ENCODE data around the gene LMOD2. TPM values are rescaled to one million over a fixed set of nuclear protein-coding genes. Genes with fewer than 3 reads are reported as not detected.

The LMOD2 gene
- total RNA-seq, 3 donors from 2014 or later, result not detected

GRCh38 chr7:123665896-123666295 is 10.2 kb downstream of the LMOD2 start:
- H3K27me3 ChIP-seq, result no peaks in the 10 kb centered on the region
- TF ChIP-seq POLR2AphosphoS5 (IDR thresholded peaks at IDR 0.05) (no peak), POLR2A (IDR thresholded peaks at IDR 0.05) (no peak), CTCF (IDR thresholded peaks at IDR 0.05) (no peak)
- no peaks in the 10 kb centered on the region for H3K9me3 ChIP-seq
- DNase-seq (ENCODE audit: low spot score in 2 of 2), result no peak
- H3K27ac ChIP-seq, result no peak overlapping the region
- H3K36me3 ChIP-seq, result no peaks in the 10 kb centered on the region
- no peak overlapping the region for H3K4me3 ChIP-seq
- H3K4me1 ChIP-seq, result no peaks in the 10 kb centered on the region
- intact Hi-C loops (cut with DNase I; ENCODE audit: low total_unique reads), result no loop called here

- no peak overlapping the region for H3K4me3 ChIP-seq
- H3K27ac ChIP-seq, result no peak overlapping the region
- no peaks in the 10 kb centered on the region for H3K27me3 ChIP-seq
- intact Hi-C loops (cut with DNase I; ENCODE audit: low total_unique reads), result no loop called here
- H3K4me1 ChIP-seq, result no peaks in the 10 kb centered on the region
- no peaks in the 10 kb centered on the region for H3K36me3 ChIP-seq
- H3K9me3 ChIP-seq, result no peaks in the 10 kb centered on the region
- TF ChIP-seq POLR2AphosphoS5 (IDR thresholded peaks at IDR 0.05), result no peak
- TF ChIP-seq POLR2A (IDR thresholded peaks at IDR 0.05), result no peak
- TF ChIP-seq CTCF (IDR thresholded peaks at IDR 0.05), result no peak
- no peak for DNase-seq (ENCODE audit: low spot score in 2 of 2)
Measured at GRCh38 chr7:123666492-123666891, 10.8 kb downstream of the LMOD2 start.

- no peaks in the 10 kb centered on the region for H3K36me3 ChIP-seq
- no peaks in the 10 kb centered on the region for H3K9me3 ChIP-seq
- TF ChIP-seq POLR2AphosphoS5 (IDR thresholded peaks at IDR 0.05) (no peak), CTCF (IDR thresholded peaks at IDR 0.05) (no peak), POLR2A (IDR thresholded peaks at IDR 0.05) (no peak)
- intact Hi-C loops (cut with DNase I; ENCODE audit: low total_unique reads), result no loop called here
- no peak overlapping the region for H3K4me3 ChIP-seq
- H3K27me3 ChIP-seq, result no peaks in the 10 kb centered on the region
- no peaks in the 10 kb centered on the region for H3K4me1 ChIP-seq
- no peak overlapping the region for H3K27ac ChIP-seq
- no peak for DNase-seq (ENCODE audit: low spot score in 2 of 2)
Measured at GRCh38 chr7:123669485-123669884, 13.8 kb downstream of the LMOD2 start.

DNA sequence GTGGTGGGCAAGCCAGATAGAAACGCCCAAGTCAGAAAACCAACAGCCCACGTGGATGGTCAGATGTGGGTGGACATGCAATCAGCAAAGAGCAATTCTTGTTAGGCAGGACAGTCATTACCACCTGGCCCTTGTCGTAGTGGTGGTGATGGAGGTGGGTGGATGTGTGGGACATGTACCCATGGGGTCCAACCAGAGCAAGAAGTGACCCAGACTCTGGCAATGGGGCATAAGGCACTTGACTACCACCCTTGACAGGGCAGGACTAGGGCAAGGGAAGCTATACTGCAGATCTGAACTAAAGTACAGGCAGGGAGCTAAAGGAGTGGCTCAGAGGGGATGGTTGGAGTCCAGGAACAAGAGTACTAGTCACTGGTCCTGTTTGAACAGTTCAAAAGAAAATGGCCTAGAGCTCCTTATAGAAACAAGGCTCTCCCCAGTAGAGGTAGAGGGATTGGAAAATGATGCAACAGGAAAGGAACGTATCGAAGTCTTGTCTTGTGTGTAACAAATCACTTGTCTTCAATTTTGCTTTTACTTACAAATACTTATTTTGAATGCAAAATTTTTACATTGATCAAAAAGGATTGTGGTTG is 17.6 kb downstream of the LMOD2 start:
- no peaks in the 10 kb centered on the region for H3K9me3 ChIP-seq
- no peak for DNase-seq (ENCODE audit: low spot score in 2 of 2)
- H3K27ac ChIP-seq, result no peak overlapping the region
- no peaks in the 10 kb centered on the region for H3K4me1 ChIP-seq
- no peak overlapping the region for H3K4me3 ChIP-seq
- intact Hi-C loops (cut with DNase I; ENCODE audit: low total_unique reads), result no loop called here
- no peaks in the 10 kb centered on the region for H3K36me3 ChIP-seq
- no peaks in the 10 kb centered on the region for H3K27me3 ChIP-seq
- no peak for TF ChIP-seq CTCF (IDR thresholded peaks at IDR 0.05)
- TF ChIP-seq POLR2AphosphoS5 (IDR thresholded peaks at IDR 0.05), result no peak
- no peak for TF ChIP-seq POLR2A (IDR thresholded peaks at IDR 0.05)

DNA sequence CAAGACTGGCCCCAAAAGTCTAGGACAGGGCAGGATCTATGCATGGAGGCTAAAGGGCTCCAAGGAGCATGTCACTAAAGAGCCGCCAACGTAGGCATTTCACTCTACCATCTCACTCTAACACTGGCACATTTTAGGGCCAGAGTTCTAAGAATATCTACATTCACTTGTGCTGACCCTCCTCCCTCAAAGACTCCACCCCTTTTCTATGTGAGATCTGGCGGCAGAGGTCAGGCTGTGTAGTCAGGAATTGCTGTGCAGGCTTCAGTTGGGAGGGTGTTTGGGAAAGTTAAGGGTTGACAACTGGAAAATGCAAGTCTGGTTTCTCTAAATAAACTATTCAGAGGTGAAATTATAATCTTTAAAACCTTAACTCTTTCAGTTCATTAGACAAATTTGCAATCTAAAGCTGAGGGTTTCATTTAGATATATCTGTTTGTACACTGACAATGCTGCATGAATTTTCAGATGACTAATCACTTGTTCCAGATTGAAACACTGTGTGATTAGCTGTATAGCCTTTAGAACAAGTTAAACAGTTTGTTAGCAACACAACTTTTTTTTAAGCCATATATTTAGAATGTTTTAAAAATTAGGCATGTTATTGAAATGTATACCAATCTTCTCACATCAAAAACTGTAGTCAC is 18.2 kb downstream of the LMOD2 start:
- no peaks in the 10 kb centered on the region for H3K9me3 ChIP-seq
- peak overlapping the region; percentile 60 to 62 for H3K27ac ChIP-seq
- DNase-seq (ENCODE audit: low spot score in 2 of 2), result no peak
- intact Hi-C loops (cut with DNase I; ENCODE audit: low total_unique reads), result no loop called here
- no peak for TF ChIP-seq POLR2AphosphoS5 (IDR thresholded peaks at IDR 0.05)
- no peak for TF ChIP-seq POLR2A (IDR thresholded peaks at IDR 0.05)
- no peak for TF ChIP-seq CTCF (IDR thresholded peaks at IDR 0.05)
- no peaks in the 10 kb centered on the region for H3K4me1 ChIP-seq
- no peak overlapping the region for H3K4me3 ChIP-seq
- no peaks in the 10 kb centered on the region for H3K36me3 ChIP-seq
- no peaks in the 10 kb centered on the region for H3K27me3 ChIP-seq
